NCI-H345 treated with DMSO at 0.1 percent for 48 hours (cell line): ENCODE results near the gene SASH3.
A peak's percentile ranks its signal among the peaks of the same experiment; 100 is the strongest.

Experiments
- DNase-seq: peaks from one replicate; lab custom pipeline; 2025; ENCODE audit not compliant: unreplicated experiment; lab: John Stamatoyannopoulos, UW

The SASH3 gene

DNA sequence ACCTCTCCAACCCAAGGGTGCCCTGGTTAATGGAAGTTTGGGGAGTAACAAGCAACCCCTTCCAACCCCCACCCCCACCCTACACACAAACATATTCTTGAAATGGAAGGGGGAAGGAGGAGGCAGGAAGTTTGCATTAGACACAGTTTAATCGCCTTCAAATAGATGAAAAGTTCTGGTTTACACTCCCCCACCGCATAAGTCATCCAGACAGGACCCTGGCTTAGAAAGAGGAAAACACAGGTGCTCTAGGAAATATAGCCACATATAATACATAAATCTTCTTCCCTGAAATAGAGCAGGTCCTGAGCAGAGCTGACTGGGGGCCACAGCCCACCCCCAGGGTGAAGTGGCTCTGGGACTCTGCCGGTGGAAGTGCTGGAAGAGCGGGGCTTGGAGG is 25.1 kb downstream of the SASH3 start:
- no peak for DNase-seq

DNA sequence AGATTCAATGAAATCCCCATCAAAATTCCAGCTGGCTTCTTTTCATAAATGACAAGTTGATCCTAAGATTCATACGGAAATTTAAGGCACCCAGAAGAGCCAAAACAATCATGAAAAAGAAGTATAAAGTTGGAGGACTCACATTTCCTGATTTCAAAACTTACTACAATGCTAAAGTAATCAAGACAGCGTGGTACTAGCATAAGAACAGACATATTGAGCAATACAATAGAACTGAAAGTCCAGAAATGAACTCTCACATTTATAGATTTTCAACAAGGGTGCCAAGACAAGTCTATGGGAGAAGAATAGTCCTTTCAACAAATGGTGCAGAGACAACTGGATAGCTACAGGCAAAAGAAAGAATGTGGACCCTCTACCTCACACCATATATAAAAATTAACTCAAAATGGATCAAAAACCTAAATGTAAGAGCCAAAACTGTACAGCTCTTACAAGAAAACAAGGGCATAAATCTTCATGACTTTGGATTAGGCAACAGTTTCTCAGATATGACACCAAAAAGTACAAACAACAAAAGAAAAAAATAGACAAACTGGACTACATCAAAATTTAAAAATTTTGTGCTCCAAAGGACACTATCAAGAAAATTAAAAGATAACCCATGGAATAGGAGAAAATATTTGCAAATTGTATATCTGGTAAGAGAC is 28.5 kb downstream of the SASH3 start:
- no peak for DNase-seq

DNA sequence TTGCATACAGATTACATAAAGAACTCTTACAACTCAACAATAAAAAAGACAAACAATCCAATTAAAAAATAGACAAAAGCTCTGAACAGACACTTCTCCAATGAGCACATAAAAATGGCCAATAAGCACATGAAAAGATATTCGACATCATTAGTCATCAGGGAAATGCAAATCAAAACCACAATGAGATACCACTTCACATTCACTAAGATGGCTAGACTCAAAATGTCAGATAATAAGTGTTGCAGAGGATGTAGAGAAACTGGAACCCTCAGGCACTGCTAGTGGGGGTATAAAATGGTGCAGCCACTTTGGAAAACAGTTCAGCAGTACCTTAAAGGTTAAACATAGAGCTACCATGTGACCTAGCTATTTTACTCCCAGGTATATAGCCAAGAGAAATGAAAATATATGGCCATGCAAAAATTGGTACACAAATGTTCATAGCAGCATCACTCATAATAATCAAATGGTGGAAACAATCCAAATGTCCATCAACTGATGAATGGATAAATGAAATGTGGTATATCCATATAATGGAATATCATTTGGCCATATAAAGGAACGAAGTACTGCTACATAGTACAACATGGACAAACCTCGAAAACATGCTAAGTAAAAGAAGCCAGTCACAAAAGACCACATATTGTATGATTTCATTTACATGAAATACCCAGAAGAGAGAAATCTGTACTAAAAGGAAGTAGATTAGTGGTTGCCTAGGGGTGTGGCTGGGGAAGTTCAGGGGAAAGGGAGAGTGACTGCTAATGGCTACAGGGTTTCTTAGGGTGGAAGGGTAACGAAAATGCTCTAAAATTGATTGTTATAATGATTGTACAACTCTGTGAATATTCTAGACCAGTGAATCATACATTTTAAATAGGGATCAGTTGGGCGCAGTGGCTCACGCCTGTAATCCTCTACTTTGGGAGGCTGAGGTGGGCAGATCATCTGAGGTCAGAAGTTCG is 29.4 kb downstream of the SASH3 start:
- no peak for DNase-seq

DNA sequence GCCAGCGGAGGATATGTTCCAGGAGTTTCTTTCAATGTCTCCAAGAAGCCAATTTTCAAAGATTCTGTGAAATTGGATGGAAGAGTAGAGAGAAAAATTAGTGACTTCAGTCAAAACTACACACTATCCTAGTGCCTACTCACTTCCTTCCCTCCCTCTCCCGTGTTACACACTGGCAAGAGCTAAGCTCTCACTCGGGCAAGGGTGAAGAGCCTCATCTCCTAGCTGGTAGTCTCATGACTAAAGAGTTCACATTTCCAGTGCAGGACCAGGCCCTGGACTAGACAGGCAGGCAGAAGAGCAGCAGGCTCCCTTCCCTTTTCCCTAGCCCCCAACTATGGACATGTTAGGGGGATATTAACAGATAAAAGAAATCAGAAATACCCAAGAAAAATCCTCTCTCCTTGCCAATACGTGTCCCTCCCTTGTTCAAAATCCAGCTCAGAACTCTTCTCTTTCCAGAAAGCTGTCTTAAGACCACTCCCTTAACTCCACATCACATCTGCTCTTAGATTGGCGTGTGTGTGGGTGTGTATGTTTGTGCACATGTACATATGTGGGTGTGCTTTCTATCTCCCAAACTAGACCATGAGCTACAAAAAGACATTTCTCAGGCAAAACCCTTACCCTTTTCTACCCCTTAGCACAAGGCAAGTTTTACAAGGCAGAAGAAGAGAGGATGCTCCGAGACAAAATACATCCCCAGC is 34.1 kb downstream of the SASH3 start:
- DNase-seq, result no peak

DNA sequence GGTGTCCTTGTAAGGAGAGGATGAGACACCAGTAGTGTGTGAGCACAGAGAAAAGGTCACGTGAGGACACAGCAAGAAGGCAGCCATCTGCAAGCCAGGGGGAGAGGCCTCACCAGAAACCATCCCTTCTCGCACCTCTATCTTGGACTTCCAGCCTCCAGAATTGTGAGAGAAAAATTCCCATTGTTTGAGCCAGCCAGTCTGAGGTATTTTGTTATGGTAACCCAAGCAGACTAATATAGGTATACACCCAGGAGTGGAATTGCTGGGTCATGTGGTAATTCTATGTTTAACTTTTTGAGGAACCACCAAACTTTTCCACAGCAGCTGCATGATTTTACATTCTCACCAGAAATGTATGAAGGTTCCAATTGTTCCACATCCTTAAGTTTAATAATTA is 38.4 kb downstream of the SASH3 start:
- DNase-seq, result no peak

DNA sequence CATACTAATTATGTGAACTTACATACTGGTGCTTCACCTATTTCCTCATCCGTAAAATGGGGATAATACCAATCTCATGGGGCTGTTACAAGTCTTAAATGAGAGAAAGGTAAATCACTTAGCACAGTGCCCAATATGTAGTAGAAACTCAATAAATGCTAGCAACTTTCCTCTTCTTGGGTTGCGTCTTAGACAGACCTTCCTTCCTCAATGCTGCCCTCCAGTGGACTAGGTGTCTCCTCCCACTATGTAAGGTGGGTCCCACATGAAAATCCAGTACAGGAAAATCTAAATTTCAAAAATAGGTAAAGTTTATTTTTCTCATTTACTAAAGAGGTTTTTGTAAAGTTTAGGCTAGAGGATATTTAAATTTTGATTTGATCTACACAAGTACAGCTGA is 43.4 kb downstream of the SASH3 start:
- DNase-seq, result peak; percentile 3

DNA sequence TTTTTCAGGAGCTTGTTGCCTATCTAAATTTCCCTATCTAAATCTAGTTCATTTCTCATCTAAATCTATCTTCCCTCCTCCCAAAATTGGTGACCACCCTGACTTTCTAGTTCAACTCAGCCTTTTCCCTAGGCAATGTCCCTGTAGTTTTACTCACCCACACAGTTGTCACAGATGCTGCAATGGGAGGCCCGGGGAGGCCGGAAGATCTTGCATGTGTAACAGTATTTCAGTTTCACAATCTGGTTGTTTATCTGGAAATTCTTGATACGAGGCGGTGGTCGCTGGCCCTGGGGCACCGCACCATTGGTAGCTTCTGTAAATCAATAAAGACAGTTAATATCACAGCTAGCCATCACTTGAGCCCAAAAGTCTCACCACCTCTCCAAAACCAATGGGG is 43.8 kb downstream of the SASH3 start:
- no peak for DNase-seq

DNA sequence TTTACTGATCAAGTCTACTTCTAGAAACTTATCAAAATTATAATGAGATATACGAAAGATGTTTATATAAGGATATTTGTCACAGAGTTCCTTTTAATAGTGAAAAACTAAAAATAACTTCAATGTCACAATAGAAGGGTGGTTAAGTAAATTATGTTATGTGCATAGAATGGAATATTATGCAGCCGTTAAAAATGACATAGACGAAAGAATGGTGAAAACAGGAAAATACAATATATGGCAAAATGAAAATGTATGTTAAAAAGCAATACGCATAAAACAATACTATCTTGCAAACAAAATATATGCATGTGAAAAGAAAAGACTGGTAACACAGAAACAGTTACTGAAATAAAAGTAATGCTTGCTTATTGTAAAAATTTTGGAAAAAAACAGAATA is 44.9 kb downstream of the SASH3 start:
- DNase-seq, result no peak

DNA sequence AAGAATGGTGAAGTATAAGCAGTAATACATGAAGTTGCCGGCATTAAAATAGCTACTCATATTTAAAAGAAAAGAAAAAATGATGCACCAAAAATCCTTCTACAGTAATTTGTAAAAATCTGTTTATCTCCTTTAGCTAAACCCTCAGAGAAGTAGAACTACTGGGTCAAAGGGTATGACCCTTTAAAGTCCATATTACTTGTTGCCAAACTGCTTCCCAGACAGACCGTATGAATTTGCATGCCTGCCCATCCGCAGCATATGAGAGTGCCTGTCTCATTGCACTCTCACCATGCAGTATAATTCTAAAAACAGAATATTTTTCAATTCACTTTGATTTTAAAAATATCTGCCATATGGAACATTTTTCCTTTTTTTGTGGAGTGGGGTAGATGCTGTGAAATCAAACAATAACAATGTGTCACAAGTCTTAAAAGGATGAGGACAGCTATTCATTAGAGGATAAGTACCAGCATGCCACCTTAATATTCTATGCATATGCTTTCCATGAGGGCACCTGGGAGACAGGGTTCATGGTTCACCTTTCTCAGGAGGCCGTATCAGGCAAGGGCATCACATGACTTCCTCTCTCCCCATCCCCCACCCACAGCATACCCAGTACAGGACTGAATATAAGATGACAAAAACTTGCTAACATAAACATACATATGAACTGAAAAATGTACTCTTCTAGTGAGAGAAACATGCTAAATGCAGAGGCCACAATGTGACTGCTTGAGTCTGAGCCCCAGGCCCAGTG is 46.2 kb downstream of the SASH3 start:
- DNase-seq, result no peak

DNA sequence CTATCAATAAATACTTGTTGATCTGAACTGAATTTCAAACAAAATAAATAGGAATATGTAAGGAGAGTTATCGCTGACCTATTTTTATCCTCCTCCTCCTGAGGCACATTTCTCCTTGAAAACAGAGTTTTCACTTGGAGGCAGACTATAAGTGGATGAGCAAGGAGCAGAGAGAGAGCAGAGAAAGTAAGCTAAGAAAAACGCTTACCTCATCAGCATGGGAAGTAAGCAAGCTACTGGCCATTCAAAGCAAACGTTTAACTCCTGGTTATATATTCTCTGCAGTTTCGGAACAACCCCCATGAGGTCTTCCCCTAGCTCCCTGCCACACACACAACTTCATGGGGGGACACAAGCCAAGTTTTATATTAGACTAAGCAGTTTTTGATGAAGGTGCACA is 50.7 kb downstream of the SASH3 start:
- DNase-seq, result no peak

DNA sequence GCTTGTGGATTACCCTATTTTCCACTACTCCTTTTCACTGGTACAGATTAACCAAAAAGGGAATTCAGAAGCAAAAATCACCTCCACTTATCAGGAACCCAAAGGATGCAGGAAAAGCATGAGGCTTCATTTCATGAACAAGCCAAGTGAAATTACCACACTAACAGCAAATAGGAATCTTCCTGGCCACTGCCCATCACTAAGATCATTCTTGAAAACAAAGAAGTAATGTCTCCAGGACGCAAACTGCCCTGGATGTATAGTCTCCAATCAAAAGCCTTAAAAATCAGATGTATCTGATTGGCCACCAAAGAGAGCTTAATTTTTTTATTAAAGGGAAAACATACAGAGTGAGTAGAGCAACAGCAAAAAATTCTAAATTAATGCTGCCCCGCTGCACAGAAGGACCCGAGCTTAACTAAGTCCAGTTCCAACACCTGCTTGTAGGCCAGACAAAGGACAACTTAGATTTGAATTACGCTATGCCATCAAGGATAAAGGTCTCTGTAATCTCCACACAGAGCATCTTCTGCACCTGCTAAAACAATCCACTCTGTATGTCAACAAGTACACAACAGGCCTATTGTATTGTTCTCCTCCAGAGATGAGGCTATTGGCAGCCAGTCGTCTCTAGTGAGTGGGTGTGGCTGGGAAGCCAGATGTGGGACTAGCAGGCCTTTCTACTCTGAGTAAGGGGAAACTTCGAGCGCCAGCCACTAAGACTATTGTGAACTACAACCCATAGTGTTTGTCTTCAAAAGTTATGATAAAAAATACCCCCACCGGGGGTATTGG is 51.5 kb downstream of the SASH3 start:
- peak; percentile 75 for DNase-seq

DNA sequence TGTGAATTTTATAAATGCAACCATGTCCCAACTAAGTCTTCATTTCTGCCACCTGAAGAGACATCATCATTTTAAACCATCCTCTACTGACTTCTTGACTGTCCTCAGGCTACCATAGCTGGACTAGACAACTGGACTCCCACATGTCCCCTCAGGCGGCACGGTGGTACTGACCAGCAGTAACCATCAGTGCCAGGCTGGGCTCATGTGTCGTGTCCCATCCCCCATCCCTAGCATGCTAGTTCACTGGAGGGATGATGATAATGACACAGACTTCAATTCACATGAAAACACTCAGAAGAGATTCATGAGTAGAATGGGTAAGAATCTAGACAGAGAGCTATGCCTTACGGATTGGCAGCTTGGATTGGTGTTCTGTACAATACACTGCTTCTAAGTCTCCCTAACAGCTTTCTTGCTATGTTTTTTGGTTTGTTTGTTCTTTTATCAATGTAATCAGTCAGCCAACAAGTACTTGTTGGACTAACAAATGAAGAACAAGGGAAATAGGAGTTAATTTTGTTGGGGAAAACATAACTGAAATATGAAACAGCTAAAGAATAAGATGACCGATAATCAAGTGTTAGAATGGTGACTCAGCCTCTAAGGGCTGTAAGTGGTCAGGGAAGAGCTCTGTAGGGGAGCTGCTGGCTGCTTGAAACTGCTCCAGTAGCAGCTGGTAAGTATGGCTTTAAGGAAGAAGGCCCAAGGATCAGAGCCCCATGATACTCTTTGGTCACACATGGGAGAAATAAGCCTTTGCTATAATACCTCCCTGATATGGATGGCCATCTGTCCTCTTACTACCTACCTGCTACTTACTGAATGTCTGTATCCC is 53.6 kb downstream of the SASH3 start:
- DNase-seq, result no peak

DNA sequence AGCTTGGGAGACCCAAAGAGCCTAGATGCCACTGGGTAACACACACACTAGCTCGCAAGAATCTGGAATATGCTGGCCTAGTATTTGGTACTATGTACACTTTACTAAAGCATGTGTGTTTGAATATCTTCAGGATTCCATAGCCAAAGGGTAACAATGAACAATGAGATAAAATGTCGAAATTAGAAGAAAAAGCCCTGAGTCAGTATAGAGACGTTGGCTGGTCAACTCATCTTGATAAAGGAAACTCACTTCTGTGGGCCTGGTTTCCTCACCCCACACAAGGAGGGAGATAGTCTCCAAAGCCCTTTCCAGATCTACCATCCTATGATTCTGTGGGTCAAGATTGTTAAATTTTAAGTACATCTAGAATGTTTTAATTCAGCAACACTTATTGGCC is 57.1 kb downstream of the SASH3 start:
- DNase-seq, result no peak

DNA sequence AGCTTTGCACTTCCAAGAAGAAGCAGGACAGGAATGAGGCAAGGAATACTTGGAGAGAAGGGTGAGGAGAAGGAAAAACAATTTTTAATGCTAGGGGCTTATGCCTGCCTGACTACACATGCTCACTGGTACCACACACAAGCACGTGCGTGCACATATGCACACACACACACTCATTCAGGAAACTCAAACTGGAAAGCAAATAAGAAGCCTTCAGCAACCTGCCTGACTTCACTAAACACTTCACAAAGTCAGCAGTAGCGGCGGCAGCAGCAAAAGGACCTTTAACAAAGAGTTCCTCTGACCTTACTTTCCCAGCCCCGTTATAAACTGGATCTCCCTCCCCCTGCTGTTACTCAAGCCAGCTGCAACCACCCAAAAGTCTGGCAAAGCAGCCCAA is 60.6 kb downstream of the SASH3 start:
- no peak for DNase-seq

DNA sequence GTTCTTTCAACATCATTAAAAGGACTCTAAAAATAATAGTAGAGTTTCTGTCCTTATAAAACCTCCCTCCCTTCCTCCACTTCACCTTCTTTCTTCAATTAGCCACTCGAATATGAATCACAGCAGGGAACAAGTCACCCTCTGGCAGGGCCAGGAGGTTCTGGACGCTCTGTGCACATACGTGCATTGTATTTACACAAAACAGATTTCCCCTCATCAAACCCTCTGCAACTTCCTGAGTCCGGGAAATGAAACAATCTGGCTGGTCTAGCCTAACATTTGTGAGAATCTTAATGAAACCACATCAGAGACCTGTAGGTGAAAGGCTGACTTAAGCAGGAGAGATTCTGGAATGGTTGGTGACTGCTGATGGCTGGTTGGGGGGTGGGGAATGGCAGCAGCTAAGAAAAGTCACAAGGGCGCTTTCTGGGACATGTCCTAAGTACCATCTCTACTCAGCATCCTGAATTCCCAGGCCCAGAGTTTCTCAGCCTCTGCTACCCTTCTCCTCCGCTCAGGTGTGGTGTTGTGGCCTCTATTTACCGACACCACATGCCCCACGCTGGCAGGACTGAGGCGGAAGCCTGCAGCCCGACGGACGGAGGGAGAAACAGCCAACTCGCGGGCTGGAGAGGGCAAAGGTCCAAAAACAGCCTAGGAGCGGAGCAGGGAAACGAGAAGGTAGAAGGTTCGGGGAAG is 62.9 kb downstream of the SASH3 start:
- DNase-seq, result no peak

DNA sequence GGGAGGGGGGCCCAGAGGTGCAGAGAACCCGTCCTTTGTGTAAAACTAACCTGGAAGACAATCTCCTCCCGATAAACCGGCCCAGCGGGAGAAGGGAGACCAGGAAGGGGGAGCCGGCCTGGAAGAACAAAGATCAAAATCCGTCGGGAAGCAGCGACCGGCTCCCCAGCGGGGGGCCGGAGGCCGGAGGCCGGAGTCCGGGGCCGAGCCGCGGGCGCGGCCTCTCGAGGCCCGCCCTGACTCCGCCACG is 63.4 kb downstream of the SASH3 start:
- no peak for DNase-seq

DNA sequence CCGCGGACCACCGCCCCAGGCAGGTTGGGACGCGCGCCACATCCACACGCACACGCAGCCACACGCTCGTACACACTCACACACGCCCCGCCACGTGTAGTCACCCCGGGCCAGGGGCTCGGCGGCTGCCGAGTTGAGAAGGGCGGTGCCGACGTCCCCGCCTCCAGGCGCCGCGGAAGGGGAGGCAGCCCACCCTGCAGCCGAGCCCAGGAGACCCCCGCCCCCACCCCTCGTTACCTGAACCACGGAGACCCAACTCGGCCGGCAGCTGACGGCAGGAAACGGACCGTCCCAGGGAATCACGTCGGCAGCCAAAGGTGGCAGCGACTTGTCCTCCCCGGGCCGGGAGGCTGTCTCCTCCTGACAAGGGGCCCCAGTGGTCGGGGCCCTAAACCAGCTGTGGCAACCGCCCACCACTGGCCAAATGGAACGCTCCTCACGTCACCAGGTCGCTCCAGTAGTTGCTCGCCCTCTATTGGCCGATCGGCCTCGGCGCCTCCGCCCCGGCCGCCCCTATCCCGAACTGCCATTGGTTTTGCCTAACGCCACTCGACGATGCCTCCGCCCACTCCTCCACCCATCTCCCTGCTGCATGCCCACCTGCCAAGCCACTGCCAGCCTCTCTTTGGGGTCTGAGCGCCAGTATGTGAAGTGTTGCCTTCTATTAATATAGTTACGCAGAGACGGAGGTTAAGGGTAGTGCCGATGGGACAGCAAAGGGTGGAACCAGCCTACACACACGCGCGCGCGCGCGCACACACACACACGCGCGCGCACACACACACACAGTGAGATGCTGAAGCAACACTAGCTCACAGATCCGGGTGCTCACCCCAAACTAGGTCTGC is 63.9 kb downstream of the SASH3 start, which contains the start of gene ZDHHC9:
Gene ZDHHC9, minus strand, starts transcription at position 428 of the 848 bp plus-strand sequence. CDS start 1,941 bp downstream, outside the sequence.
- peak; percentile 64 for DNase-seq
